Activated T-helper 2 cell treated with anti-CD3 and anti-CD28 coated beads, Interferon-gamma antibody, Interleukin-2, Interleukin-4, amounts not matched to agents 10 μg/mL and 5 μg/mL and 100 μg/mL, durations not matched to agents 14 hours and 24 hours and 36 hours (primary cell): Measurements from ENCODE around the gene RAP1GAP. TPM values are rescaled to one million over a fixed set of nuclear protein-coding genes. Genes with fewer than 3 reads are reported as not detected.

ENCODE experiments used
- DNase-seq: peaks from one replicate; pipeline ENCODE4 v3.0.0; 2021; ENCODE audit warnings: low spot score
- H3K27ac Mint-ChIP-seq: one replicate; pipeline ENCODE4 v1.8.0; 2021; ENCODE audit warnings: mixed read lengths
- H3K27me3 Mint-ChIP-seq: one replicate; pipeline ENCODE4 v1.8.0; 2021; ENCODE audit warnings: low read depth, mixed read lengths
- H3K36me3 Mint-ChIP-seq: one replicate; pipeline ENCODE4 v1.8.0; 2021; ENCODE audit warnings: low read depth, mixed read lengths
- H3K4me1 Mint-ChIP-seq: one replicate; pipeline ENCODE4 v1.8.0; 2021; ENCODE audit warnings: low read depth, mixed read lengths
- H3K4me3 Mint-ChIP-seq: one replicate; pipeline ENCODE4 v1.8.0; 2021; ENCODE audit warnings: low read depth, mild to moderate bottlenecking, moderate library complexity, mixed read lengths
- H3K9me3 Mint-ChIP-seq: one replicate; pipeline ENCODE4 v1.8.0; 2021; ENCODE audit warnings: mixed read lengths
- intact Hi-C: fragments of 100-400 bp; cut with micrococcal nuclease; formaldehyde crosslinking; loops from one replicate; pipeline ENCODE4 v1.15.1; 2023
- total RNA-seq: library from RNA; stranded (reverse); gene quantifications from 2 replicates; pipeline ENCODE4 v1.2.3, GENCODE V29; 2022

Gene RAP1GAP
- total RNA-seq, 1 donor from 2014 or later = 0.46 TPM

DNA sequence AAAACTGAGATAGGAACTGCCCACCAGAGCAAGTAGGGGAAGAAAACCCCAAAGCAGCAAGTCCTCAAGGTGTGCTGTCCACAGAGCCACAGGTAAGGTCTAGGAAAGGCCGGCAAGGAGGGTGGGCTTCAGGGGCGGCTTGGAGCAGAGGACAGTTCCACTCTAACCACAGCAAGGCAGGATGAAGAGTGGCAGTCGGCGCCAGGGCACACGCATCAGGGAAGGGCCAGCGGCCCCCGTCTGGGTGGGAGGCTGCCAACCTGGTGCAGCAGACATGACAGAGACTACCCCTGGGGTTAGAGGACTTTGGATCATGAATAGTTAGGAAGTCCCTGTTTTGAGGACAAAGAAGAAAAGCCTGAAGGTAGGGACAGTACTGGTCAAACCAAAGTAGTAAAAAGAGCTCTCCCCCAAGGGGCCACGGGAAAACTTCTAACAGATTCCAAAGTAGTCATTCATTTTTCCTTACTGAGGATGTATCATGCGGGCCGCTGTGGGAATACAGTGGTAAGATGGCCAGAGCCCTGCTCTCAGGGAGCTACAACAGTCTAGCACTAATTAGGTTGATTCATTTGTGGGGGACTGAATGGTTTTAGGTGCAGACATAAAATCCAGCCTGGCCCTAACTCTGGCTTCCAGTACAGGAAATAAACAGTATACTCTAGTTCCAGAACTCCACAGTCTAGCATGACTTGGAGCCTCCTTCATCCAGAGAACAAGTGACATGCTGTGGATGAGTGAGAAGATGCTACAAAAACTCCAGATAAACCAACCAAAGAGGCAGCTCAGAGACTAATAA is 3.5 kb upstream of the RAP1GAP start:
- no peak overlapping the region for H3K27ac Mint-ChIP-seq
- peaks cover 8% of the 10 kb centered on the region for H3K4me1 Mint-ChIP-seq
- H3K27me3 Mint-ChIP-seq = peaks cover 13% of the 10 kb centered on the region
- H3K4me3 Mint-ChIP-seq = no peak overlapping the region
- H3K9me3 Mint-ChIP-seq = no peaks in the 10 kb centered on the region
- DNase-seq = no peak
- H3K36me3 Mint-ChIP-seq = peaks cover under 1% of the 10 kb centered on the region
- intact Hi-C loops = no loop called here

DNA sequence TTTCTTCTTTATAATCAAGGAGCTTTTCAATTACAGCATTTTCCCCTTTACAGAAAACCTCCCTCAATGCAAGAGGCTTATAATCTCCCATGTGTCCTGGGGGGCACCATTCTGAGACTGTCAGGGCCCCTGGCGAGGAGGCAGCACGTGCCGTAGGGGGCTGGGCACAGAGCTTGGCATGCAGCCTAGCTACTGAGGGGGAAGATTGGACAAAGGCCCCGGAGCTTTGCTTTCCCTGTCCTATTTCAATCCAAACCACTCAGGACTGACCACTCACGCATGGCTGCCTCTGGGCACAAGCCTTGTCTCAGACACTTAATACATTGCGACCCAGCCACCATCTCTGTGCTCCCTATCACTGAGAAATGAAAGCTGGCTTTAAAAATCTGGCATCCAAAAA is 2.8 kb upstream of the RAP1GAP start:
- H3K9me3 Mint-ChIP-seq = no peaks in the 10 kb centered on the region
- intact Hi-C loops = no loop called here
- peaks cover 15% of the 10 kb centered on the region for H3K27me3 Mint-ChIP-seq
- DNase-seq = no peak
- no peaks in the 10 kb centered on the region for H3K36me3 Mint-ChIP-seq
- no peak overlapping the region for H3K27ac Mint-ChIP-seq
- no peak overlapping the region for H3K4me3 Mint-ChIP-seq
- H3K4me1 Mint-ChIP-seq = peaks cover 8% of the 10 kb centered on the region

DNA sequence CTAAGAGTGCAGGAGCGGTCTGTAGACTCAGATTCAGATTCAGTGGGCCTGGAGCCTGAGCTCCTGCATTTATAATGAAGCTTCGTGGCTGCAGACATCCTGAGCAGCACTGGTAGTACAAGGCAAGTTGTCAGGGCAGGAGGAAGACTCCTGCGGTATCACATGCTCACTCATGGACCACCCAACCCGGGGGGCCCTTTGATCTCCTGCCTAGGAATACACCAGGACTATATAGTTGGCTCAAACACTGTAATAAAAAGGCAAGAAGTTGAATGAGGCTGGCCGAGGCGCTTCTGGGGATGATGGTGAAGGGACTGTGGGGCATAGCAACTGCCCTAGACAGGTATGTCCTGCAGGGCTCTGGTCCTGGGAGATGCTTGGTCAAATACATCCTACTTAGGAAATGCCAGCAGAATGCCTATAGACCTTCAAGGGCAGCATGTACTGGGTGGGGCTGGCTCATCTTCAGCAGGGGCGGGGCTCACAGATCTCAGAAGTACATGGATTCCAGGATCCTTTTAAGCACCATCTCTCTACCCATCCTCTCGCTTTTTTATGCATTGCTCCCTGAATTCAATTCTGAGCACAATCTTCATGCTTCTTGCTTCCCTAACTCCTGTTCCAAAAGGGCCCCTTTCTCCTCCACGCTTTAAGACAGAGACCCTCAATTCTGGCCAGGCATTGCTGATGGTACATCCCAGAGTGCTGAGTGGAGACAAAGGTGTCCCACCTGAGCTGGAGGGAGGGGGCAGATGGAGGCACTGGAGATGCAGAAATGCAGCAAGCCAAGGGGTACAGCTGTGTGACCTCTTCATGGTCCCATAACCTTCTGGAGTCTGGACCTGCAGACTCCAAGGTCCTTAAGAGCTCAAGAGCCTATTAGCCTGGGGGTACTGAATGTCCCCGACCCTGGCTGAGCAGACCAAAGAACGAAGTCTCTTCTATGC is 2.1 kb upstream of the RAP1GAP start:
- intact Hi-C loops = no loop called here
- H3K36me3 Mint-ChIP-seq = no peaks in the 10 kb centered on the region
- peaks cover 15% of the 10 kb centered on the region for H3K27me3 Mint-ChIP-seq
- no peak for DNase-seq
- H3K4me3 Mint-ChIP-seq = no peak overlapping the region
- H3K4me1 Mint-ChIP-seq = peaks cover 8% of the 10 kb centered on the region
- no peaks in the 10 kb centered on the region for H3K9me3 Mint-ChIP-seq
- H3K27ac Mint-ChIP-seq = no peak overlapping the region

DNA sequence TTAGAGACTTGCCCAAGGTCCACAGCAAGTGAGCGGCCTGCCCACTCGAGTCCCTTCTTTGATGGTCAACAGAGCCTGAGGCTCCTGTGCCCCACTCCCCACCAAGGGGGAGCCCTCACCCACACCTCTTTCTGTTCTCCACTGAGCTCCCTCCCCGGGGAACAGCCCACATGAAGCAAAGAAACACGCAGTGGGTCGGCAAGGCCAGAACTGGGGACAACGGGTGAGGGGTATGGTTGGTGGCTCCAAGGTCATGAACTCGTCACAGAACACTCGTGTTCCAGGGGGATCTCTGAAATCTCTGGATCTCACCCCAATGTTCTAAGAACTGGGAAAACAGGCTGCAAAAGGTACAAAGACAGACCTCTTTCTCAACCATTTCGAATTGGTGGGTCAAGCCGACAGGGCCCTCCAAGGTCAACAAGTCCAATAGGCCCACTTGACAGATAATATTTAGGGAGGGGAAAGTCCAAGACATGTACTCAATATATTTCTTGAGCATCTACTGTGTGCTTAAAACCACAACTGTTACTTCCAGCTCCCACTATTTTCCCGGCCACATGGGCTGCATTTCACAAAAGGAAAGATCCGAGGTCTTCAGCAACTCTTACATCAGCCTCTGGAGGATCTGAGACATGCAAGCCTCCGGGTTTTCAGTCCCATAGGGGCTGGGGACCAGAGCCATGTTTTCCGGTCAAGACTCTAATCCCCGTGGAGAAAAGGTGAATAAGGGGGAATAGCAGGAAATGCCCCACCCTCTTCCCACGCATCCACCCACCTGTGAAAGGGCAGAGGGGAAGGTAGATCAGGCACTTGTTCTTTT is 1.1 kb upstream of the RAP1GAP start:
- intact Hi-C loops = no loop called here
- peak overlapping the region; percentile 61 for H3K4me3 Mint-ChIP-seq

GRCh38 chr1:21668951-21669257 is 253 bp downstream of the RAP1GAP start:
- H3K36me3 Mint-ChIP-seq = no peaks in the 10 kb centered on the region
- H3K27ac Mint-ChIP-seq = no peak overlapping the region
- H3K9me3 Mint-ChIP-seq = no peaks in the 10 kb centered on the region
- H3K27me3 Mint-ChIP-seq = peaks cover 20% of the 10 kb centered on the region
- intact Hi-C loops = no loop called here
- H3K4me3 Mint-ChIP-seq = no peak overlapping the region
- H3K4me1 Mint-ChIP-seq = peaks cover 11% of the 10 kb centered on the region
- no peak for DNase-seq

More for the DNA sequence above, 1.1 kb upstream of the RAP1GAP start:
- peaks cover 15% of the 10 kb centered on the region for H3K27me3 Mint-ChIP-seq
- H3K27ac Mint-ChIP-seq = no peak overlapping the region
- DNase-seq = no peak
- no peaks in the 10 kb centered on the region for H3K9me3 Mint-ChIP-seq
- H3K4me1 Mint-ChIP-seq = peaks cover 8% of the 10 kb centered on the region
- no peaks in the 10 kb centered on the region for H3K36me3 Mint-ChIP-seq

GRCh38 chr1:21668232-21668950 is 766 bp downstream of the RAP1GAP start:
- no peak overlapping the region for H3K27ac Mint-ChIP-seq
- no peaks in the 10 kb centered on the region for H3K36me3 Mint-ChIP-seq
- H3K9me3 Mint-ChIP-seq = no peaks in the 10 kb centered on the region
- intact Hi-C loops = no loop called here
- H3K4me1 Mint-ChIP-seq = peaks cover 11% of the 10 kb centered on the region
- no peak overlapping the region for H3K4me3 Mint-ChIP-seq
- H3K27me3 Mint-ChIP-seq = peaks cover 24% of the 10 kb centered on the region
- DNase-seq = no peak

DNA sequence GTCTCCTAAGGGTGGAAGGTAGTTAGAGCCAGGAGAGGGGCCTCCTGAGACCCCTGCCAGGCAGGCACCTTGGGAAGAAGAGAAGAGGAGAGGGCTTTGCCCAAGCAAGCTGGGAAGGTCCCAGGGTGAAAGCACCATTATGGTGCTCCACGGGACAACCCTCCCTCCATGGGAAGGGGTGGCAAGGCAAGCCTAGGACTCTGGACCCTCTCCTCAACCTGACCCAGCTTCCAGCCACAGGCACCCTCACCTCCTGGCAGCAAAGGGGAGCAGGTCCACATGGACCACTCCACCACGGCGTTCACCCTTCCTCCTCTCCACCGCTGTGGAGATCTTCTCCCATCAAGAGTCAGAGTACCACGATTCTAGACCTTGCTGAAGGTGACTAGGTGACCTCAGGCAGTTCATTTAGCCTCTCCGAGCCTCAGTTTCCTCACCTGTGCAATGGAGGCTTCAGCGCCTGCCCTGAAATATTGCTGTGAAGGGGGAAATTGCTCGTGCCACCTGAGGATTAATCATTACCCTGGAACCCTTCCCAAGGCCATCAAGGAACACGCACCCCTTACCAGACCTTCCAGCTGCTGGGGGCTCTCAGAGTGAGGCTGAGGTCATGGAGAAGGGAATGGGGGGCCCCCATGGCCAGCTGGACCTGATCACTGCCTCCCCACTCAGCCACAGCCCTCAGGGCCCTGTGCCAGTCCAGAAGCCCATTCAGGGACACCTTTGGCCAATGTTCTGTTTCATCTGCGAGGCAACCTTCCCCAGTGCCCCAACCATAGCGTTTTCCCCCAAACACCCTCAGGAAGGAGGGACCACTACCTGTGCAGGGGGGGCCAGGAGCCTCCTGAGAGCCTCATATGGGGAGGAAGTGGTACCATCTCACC is 1.6 kb downstream of the RAP1GAP start:
- H3K27ac Mint-ChIP-seq = no peak overlapping the region
- no peak for DNase-seq
- H3K4me3 Mint-ChIP-seq = no peak overlapping the region
- H3K36me3 Mint-ChIP-seq = no peaks in the 10 kb centered on the region
- no peaks in the 10 kb centered on the region for H3K9me3 Mint-ChIP-seq
- peaks cover 24% of the 10 kb centered on the region for H3K27me3 Mint-ChIP-seq
- H3K4me1 Mint-ChIP-seq = peaks cover 7% of the 10 kb centered on the region
- intact Hi-C loops = no loop called here

DNA sequence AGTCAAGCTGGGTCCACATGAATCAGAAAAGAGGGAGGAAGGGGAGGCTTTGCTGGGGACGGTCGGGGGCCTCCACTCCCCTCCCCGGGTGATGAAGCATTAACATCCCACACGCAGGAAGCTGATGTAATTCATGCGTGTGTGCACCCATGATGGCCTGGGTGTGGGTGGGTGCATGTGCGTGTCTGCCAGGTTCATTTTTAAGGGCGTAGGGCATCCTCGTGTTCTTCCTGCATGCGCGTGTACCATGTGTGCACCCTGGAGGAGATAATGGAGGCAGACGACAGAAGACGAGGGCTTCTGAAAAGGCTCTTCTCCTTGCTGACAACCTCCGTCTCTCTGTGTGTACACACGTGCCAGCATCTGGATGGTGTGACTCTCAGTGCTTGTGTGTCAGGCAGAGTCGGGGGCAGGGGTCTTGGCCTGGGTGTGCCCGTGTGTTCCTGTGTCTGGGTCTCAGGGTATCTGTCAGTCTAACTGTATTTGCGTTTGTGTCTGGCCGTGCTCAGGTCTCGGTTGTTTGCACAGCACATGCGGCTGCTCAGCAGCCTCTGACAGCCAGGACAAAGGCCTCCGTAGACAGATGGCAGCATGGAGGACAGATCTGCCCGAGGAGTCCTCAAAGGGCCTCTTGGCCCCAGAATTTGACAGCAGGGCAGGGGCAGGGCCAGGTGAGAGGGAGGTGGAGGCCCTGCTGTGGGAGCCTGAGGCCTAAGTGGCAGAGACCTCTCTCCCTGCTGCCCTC is 2.4 kb downstream of the RAP1GAP start:
- Mint-ChIP-seq H3K36me3 (no peaks in the 10 kb centered on the region), H3K4me3 (no peak overlapping the region), H3K9me3 (no peaks in the 10 kb centered on the region), H3K27me3 (peaks cover 25% of the 10 kb centered on the region), H3K27ac (no peak overlapping the region), H3K4me1 (peaks cover 7% of the 10 kb centered on the region)
- intact Hi-C loops = no loop called here
- no peak for DNase-seq

DNA sequence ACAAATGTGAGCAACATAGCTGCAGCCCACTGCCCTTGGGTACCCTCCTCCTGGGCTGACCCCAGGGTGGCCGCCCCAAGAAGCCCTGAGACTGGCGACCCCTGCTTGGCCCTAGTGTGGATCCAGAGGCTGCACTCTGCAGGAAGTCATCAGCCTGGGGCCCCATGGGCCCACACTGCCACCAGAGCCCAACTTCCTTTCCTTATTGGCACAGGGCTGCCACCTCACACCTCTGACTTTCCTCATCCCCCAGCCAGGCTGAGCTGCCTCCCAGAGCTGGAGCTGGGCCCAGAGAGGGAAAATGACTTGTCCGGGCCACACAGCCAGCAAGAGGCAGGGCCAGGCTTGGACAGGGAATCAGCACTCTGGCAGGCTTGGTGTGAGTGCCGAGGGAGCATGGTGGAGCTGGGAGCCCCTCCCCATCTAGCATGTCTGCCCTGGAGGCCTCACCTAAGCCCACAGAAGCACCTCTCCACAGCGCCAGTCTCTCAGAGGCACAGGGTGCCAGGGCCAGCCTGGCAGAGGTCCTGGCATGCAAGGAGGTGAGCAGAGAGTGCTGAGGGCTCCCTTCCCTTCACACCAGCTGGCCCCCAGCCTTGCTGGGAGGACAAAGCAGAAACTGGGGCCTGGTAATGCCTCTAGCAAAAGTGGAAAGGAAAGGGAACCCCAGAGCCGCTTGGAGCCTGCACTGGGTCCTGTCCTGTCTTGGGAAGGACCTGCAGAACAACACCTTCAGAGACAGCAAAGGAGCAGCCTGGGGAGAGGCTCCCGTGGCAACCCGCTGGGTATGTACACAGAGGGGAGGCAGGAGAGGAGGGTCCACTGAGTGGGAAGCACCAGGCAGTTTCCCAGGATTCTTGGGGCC is 3.2 kb downstream of the RAP1GAP start:
- H3K9me3 Mint-ChIP-seq = no peaks in the 10 kb centered on the region
- peaks cover 29% of the 10 kb centered on the region for H3K27me3 Mint-ChIP-seq
- peaks cover 7% of the 10 kb centered on the region for H3K4me1 Mint-ChIP-seq
- no peak for DNase-seq
- no peak overlapping the region for H3K27ac Mint-ChIP-seq
- no peaks in the 10 kb centered on the region for H3K36me3 Mint-ChIP-seq
- intact Hi-C loops = no loop called here
- H3K4me3 Mint-ChIP-seq = no peak overlapping the region

- Mint-ChIP-seq H3K27me3 (peaks cover 29% of the 10 kb centered on the region), H3K4me1 (peaks cover 3% of the 10 kb centered on the region), H3K27ac (no peak overlapping the region), H3K9me3 (no peaks in the 10 kb centered on the region), H3K36me3 (no peaks in the 10 kb centered on the region), H3K4me3 (no peak overlapping the region)
- DNase-seq = no peak
- intact Hi-C loops = no loop called here
Observed at GRCh38 chr1:21664806-21665588, 4.2 kb downstream of the RAP1GAP start.
